HG03097 (cell line): ENCODE results near the gene CAMKMT.

Experiments used
- ATAC-seq: cut with Tn5 transposase; IDR thresholded peaks from one replicate; pipeline ENCODE4 v1.9.1; 2021; ENCODE audit not compliant: unreplicated experiment, low FRiP score

CAMKMT gene

DNA sequence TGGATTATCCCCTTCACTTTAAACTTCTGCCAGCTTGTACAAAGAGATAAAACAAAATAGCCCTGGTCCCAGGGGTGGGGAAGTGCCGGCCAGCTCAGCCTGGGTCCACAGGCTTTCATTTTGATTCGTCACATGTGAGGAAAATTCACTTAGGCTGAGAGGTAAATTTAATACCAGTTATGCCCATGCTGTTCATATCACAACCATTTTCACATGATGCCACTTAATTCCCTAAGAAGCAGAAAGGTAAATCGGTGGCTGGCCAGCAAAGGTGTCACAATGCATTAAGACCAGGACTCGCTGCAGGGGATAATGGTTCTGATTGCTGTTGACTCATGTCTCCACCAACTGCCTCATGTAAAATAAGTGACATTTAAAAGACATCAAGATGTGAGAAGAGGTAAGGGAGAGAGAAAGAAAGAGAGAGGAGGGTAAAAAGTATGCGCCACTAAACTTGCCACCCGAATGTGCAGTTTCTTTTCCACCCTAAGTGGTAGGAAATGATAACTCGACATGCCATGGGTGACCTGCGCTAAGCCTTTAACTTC lies 318.8 kb downstream of the CAMKMT start:
- no peak for ATAC-seq

DNA sequence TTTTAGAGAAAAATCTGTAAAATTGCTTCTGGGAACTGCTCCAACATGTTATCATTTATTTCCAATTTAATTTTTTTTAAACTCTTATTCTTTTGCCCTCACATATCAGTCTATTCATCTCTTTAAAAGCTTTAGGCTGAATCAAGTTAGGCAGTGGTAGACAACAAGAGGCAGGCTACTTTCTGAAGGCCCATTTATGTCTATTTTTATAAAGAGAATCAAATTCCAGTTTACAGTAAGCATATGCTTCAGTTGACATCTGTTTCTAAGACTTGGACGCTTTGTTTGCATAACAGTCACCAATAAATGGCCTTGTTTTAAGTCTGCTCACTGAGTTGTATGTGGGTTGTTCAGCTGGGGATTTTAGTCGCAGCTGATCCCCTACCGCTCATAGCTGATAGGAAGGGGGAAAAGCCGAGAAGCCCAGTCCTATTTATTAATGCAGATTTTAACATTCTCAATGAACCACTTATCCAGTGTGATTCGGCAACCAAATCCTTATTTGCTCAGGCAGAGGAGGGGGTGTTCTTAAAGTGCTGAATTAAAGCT lies 319.3 kb downstream of the CAMKMT start:
- no peak for ATAC-seq

GRCh38 chr2:44682459-44682858 lies 320.7 kb downstream of the CAMKMT start:
- no peak for ATAC-seq

- ATAC-seq, result no peak
Measured at GRCh38 chr2:44684559-44684958, 322.8 kb downstream of the CAMKMT start.

DNA sequence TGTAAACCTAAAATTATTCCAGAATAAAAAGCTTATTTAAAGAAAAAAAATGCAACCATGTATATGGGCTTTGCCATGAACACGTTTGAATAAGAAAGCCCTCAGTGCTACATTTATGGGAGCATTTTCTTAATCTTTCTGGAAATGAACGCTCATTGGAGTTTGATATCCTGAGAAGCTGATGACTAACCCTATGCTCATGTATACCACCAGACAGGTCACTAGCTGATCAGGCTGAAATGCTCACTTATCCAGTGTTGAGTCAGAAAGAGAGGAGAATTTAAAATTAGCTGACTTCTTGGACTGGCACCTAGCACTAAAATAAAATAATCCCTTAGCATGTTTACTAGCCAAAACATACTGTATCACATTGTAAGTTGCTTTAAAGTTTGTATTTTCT lies 324.8 kb downstream of the CAMKMT start:
- no peak for ATAC-seq

DNA sequence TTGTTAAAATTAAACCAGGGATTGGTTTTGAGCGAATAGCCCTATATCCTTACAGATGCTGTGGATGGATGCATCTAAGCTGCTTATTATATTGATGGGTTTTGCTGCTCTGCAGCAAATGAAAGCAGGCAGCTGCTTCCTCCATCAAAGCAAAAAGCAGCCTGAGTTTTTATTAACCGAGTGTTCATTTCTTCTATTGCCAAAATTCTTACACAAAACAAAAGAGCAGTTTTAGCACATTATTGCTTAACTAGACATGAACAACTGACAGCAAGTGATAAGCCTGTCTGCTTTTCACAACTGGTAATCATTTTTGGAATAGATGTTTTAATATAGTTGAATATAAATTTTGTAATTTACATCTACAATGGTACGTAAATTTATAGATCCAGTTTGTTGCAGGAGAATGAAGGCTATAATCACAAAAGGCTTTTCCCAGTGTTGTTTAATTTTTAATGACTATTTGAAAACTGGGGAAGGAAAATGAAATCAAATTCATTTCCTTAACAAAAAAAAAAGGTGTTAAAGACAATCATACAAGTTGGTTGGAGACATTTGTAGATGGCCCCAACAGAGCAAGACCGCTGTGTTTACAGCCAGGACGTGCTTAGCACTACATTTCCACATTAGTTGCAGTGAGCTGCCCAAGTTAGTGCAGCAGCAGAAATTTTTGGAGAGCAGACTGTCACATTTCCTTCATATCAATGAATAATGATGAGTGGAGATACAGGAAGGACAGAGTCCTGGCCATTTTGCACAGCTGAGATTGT lies 326.1 kb downstream of the CAMKMT start:
- ATAC-seq, result no peak

DNA sequence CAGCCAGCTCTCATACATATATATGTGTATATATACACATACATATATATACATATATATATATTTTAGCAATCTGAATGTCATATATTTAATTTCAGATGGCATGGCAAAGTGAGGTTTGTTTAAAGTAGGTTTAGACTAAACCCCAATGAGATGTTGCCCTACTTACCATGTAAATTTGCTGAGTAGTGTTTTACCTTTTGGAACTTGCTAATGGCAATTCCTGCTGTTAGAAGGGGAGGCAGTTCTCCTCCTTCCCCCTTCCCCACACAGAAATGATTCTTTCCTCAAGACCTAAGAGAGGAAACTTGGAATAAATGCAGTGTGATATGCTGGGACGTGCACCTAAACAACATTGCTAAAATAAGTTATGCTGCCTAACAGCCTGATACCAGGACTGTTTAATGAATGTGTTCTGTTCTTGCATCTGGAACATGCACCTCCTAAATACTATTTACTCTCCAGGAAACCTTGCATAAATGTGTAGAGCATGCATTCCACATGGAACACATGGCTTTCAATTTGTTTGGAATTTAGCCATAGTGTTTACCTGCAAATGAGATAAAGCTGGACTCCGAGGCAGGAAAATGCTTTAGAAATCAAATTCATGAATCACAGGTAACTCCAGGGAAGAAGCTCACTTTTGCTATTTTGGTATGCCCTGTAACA lies 326.8 kb downstream of the CAMKMT start:
- no peak for ATAC-seq

GRCh38 chr2:44689516-44689915 lies 327.8 kb downstream of the CAMKMT start:
- ATAC-seq, result no peak

DNA sequence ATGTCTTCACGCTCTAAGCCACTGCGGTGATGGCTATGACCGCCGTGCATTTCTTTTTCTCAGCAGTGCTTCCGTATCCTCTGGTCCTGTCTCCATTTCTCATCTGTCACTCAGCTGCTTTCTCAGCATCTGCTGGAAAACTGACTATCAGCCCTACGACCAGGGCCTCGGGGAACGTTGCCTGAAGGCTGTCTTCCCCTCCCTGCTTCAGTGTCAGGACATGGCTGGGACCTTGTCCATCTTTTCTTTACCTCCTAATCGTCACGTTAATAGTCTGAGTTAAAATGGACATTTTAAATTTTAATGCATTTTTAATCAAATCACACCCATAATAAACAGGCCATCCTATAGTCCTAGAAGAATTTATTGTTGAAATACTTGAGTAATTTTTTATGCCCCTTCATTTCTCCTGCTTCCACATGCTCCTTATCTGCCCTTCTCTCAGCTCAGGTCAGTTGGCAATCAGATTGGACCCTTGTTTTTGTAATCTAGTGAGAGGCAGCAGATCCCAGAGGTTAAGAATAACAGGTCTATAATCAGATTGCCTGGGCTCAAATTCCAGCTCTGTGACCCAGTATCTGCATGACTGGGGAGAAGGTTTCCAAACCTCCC lies 329.5 kb downstream of the CAMKMT start:
- no peak for ATAC-seq

DNA sequence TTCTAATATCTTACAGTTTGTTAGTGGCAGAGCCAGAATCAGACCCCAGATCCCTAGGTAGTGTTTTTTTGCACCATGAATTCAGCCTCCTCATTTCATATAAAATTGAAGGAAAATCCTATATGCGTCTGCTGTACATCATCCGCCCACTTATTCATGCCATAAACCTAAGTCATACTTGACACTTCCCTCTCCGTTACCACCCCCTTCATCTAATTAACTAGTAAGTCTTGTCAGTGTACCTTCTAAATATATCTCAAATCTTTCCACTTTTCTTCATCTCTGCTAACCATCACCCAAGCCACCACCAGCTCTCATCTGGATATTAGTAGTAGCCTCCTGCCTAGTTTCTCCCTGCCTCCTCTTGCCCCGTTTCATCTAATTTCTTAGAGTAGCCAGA lies 331.1 kb downstream of the CAMKMT start:
- ATAC-seq, result no peak

- no peak for ATAC-seq
Measured at GRCh38 chr2:44700824-44701223, 339.1 kb downstream of the CAMKMT start.

- ATAC-seq, result no peak
Measured at GRCh38 chr2:44705356-44705755, 343.6 kb downstream of the CAMKMT start.

DNA sequence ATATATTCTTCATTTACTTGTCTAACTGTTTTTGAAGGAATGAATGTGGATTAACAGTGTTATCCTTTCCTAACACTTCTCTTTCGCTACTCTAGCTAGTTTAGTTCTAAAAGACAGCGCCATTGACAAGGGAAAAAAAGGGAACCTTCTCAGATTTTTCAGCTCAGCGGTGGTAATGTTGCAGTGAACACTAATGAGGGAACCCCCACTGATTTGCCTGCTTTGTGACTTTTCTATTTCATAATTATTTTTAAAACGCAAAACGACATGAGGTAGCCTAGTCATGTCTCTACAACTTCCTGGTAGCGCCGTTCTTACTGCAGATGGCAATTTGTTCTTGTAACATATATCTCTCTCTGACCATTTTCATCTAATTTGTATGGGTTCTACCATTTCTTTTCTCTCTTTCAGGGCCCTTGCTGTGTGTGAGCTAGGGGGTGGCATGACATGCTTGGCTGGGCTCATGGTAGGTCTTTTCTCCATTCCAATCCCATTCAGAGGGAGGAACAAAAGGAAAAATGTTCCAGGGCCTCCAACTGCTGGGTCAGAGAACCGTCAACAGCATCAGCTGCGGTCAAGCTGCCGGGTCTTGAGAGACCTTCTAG lies 344.2 kb downstream of the CAMKMT start:
- ATAC-seq, result no peak

DNA sequence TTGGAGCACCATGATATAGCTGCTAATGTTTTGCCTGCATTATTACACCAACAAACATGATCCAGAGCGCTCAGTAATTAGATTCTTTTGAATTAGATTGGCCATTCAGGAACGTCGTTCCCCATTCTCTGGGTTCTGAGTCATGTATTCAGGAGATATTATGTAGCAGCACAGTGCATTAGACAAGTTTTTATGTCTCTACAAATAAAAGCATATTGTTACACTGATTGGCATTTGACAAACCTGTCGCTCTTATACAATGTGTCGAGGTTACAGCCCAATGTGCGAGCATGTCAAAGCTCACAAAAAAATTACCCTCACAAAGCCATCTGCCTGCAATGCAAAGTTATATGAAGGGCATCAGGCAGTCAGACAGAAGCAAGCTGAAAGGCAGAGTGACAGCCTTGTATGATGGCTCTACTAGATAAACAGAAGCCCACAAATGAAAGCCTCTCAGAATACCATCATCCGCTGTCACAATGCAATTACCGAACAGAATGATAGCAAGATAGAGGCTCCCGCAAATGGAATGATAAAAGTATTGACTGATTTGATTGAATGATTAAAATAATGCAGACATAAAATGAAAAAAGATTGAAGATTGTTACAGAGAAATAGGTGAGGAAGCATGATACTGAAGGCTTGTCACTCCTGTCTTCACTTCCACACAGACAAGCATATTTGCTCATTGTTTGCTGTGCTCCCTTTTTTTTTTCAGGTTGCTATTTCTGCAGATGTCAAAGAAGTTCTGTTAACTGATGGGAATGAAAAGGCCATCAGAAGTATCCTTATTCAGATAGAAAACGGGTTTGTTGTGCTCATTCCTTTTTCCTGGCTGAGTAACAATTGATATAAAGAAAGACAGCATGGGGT lies 345.2 kb downstream of the CAMKMT start:
- no peak for ATAC-seq

DNA sequence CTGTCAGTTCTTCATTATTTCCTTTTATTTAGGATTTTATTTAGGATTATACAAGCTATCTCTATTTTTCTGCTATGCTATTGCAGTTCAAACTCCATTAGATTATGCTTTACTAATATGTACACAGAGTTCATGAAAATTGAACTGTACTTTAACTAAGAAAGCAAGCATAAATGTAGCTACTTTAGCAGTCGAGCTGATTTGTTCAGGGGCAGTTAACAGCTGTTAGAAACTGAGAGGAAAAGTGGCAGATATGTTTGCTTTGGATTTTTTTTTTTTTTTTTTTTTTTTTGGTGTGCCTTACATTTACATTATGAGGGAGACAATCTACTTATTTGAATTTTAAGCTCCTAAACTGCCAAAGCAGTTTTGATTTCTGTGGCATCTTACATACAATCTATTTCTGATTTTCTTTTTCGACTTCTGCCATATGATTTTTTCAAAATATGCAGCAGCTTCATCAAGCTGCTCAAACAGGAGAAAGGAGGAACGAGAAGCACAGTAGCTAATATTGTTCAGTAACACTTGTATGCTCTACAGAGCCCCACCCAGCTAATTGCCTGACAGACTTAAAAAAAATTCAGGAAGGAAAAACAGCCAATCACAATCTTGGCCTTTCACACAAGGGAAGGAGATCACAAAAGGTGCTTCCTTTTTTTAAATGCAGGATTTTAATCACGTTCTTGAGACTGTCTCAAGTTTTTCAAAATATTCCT lies 346.4 kb downstream of the CAMKMT start:
- ATAC-seq, result no peak

- ATAC-seq, result no peak
Measured at GRCh38 chr2:44708661-44709000, 346.9 kb downstream of the CAMKMT start.

DNA sequence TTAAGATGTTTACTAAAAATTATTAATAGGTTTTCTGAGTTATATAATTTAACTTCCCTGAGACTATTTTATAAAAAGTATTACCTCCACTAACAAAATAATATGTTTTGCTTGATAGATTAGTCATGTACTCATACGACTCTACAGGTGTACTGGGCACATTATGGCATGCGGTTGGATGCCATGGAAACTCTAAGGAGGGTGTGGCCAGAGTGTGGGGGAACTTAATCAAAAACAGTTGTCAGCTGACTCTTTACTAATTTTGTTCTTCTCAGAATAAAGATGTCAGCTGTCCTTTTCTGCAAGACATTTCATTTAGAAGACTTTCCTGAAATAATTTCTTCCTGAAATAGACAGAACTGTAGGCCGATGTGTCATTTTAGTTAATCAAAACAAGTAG lies 351.4 kb downstream of the CAMKMT start:
- no peak for ATAC-seq

DNA sequence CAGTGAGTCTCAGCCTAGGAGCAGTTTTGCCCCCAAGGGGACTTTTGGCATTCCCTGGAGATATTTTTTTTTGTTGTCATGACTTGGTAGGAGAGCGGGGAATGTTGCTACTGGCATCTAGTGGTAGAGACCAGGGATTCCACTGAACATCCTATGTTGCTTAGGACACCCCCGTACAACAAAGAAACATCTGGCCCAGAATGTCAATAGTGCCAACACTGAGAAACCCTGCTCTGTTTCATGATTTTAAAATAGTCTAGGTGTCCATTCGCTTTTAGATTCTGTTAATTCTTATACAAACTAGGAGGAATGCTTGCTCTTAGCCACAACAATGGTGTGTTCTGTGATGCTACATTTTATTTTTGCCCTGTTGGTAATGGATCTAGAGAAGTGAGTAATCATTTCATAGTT lies 353.9 kb downstream of the CAMKMT start:
- ATAC-seq, result no peak

DNA sequence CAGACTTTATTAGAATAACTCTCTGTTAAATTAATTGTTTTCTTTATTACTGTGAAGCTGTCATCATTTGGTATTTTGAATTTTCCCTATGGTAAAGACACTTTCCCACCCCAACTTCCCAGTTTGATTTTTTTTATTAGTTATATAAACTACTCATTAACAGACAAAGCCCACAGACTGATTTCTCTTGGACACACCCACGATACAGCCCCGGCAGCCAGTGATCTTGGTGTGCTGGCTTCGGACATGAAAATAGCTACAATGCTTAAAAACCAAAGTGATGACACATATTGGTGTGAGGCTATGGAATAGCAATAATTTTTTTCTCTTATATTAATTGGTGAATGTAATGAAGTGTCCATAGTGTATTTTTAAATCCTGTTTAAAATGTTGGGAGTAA lies 354.4 kb downstream of the CAMKMT start:
- no peak for ATAC-seq
